GM10248 (cell line): ENCODE measurements around the gene ZNF135.

Source experiments
- CTCF ChIA-PET: fragments of 300-600 bp; sonication (Branson Sonifier 250); formaldehyde crosslinking; extraction: SDS; loops from one replicate; lab custom pipeline; 2021; ENCODE audit warnings: antibody characterized with exemption; lab: Yijun Ruan, JAX
- POLR2A ChIA-PET: fragments of 350-650 bp; sonication (Branson Sonifier 250); formaldehyde crosslinking; extraction: SDS; loops from one replicate; lab custom pipeline; 2020; ENCODE audit warnings: antibody characterized with exemption; lab: Yijun Ruan, JAX
- DNase-seq: peaks from one replicate; pipeline ENCODE4 v3.0.0; 2012; ENCODE audit errors: extremely low spot score
- CTCF ChIP-seq: IDR thresholded peaks from 2 replicates; pipeline ENCODE4 v1.5.1; 2012; ENCODE audit warnings: mild to moderate bottlenecking, low read depth; ENCODE audit errors: extremely low read depth, missing control alignments, control extremely low read depth

ZNF135 gene

DNA sequence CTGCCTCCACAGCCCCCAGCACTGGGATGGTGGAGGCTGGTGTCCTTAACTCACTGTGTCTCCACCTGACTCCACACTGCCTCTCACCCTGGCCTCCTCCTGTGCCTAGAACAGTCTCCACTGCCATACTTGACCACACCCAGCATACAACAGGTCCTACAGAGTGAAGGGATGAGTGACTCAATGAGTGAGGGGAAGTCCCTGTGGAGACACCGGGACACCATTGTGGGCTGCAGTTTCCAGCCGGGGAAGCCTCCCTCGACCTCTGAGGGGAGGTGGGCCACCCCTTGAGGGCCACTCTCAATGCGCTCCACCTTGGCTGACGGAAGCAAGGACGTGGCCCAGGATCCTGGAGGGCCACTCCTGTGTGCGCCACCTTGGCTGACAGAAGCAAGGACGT is 2.8 kb upstream of the ZNF135 start:
- DNase-seq = no peak
- POLR2A ChIA-PET = no interaction called here
- CTCF ChIA-PET = no interaction called here
- no peak for TF ChIP-seq CTCF

DNA sequence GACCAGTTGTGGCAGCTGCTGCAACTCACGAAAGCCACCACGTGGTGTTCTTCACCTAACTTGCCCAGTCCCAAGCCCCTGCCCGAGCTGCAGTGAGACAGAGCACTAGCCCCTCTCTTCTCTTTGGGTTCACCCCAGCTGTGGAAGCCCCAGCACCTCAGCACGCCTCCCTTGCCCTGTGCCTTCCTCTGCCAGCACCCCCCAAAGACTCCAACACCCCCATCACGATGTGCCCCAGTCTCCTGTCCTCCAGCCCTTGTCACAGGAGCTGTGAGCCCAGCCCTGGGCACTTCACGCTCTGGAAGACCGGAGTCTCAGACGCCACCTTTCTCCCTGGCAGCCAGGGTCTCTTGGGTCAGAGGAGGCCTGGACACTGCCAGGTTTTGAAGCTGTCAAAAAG is 2.2 kb upstream of the ZNF135 start:
- POLR2A ChIA-PET = no interaction called here
- no peak for TF ChIP-seq CTCF
- DNase-seq = no peak
- CTCF ChIA-PET = no interaction called here

- ChIA-PET CTCF (no interaction called here), POLR2A (no interaction called here)
- DNase-seq = no peak
- no peak for TF ChIP-seq CTCF
Observed at GRCh38 chr19:58058467-58058866, 615 bp upstream of the ZNF135 start.

DNA sequence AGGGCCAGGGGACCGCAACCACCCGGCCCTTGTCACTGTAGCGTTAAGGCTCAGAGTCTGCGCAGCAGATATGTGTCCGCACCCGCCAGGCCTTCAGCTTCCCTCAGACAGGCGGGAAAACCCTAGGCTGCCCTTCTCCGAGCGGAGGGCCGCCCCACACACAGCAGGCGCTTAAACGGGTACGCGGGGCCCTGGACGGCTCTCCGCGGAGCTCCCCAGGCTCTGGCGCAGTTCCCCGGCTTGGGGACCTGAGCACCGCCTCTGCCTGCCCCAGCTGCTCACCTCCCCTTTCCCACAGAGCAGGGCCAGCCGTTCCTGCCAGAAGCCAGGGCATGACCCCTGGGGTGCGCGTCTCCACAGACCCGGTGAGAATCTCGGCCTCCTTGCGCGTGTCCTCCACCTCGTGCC is 593 bp downstream of the ZNF135 start:
- no peak for DNase-seq
- POLR2A ChIA-PET = no interaction called here
- no peak for TF ChIP-seq CTCF
- CTCF ChIA-PET = no interaction called here

- CTCF ChIA-PET = no interaction called here
- DNase-seq = no peak
- POLR2A ChIA-PET = no interaction called here
- TF ChIP-seq CTCF = no peak
Observed at GRCh38 chr19:58060231-58060630, 1.1 kb downstream of the ZNF135 start.

DNA sequence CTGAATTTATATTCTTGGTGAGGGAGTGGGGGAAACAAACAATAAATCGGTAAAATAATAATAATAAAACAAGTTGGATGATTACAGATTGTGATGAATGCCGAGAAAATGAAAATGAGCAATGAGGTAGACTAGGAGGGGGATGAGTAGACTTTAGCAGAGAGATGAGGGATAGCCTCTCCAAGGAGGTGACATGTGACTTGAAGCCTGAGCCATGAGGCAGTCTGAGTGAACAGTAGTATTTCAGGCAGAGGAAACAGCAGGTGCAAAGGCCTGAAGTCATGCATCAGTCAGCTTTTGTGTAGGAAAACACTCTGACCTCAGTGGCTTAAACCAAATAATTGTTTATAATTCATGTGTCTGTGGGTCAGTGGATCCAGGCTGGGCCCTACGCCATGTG is 4.6 kb downstream of the ZNF135 start:
- ChIA-PET CTCF (no interaction called here), POLR2A (no interaction called here)
- no peak for TF ChIP-seq CTCF
- DNase-seq = no peak
